Activated CD4-positive, alpha-beta T cell treated with anti-CD3 and anti-CD28 coated beads, Interleukin-2, amount 10 ng/mL, durations not matched to agents 7 days and 5 days (primary cell): Measurements from ENCODE around the gene EML4. TPM values are rescaled to one million over a fixed set of nuclear protein-coding genes. Genes with fewer than 3 reads are reported as not detected.
"Not testable (repeated sequence)": the region's sequence is repeated elsewhere in the genome, so short reads cannot be mapped to it uniquely, and the experiment has no call there.

Experiments used
- CTCF ChIA-PET: fragments of 350-600 bp; sonication (Branson Sonifier 250); formaldehyde crosslinking; loops from one replicate; lab custom pipeline; 2021; ENCODE audit warnings: antibody characterized with exemption; lab: Charles Lee
- POLR2A ChIA-PET: fragments of 350-600 bp; sonication (Branson Sonifier 250); formaldehyde crosslinking; loops from one replicate; lab custom pipeline; 2021; ENCODE audit warnings: antibody characterized with exemption; lab: Charles Lee
- DNase-seq: peaks from one replicate; pipeline ENCODE4 v3.0.0-alpha.2; 2020
- H3K27ac Mint-ChIP-seq: one replicate; pipeline ENCODE4 v1.8.0; 2021; ENCODE audit warnings: mild to moderate bottlenecking, moderate library complexity, mixed read lengths
- H3K27me3 Mint-ChIP-seq: one replicate; pipeline ENCODE4 v1.8.0; 2021; ENCODE audit warnings: mixed read lengths
- H3K36me3 Mint-ChIP-seq: one replicate; pipeline ENCODE4 v1.8.0; 2021; ENCODE audit warnings: low read depth, mixed read lengths
- H3K4me1 Mint-ChIP-seq: one replicate; pipeline ENCODE4 v1.8.0; 2021; ENCODE audit warnings: mixed read lengths
- H3K4me3 Mint-ChIP-seq: one replicate; pipeline ENCODE4 v1.8.0; 2021; ENCODE audit warnings: mild to moderate bottlenecking, moderate library complexity, mixed read lengths
- H3K9me3 Mint-ChIP-seq: one replicate; pipeline ENCODE4 v1.8.0; 2021; ENCODE audit warnings: mixed read lengths
- total RNA-seq, 2 experiments: library from RNA; stranded (reverse); gene quantifications; one replicate each; pipeline ENCODE4 v1.2.3, GENCODE V29; 2021

Gene EML4
- total RNA-seq, 2 experiments from 2014 or later, result 93.8 to 99.6 TPM

DNA sequence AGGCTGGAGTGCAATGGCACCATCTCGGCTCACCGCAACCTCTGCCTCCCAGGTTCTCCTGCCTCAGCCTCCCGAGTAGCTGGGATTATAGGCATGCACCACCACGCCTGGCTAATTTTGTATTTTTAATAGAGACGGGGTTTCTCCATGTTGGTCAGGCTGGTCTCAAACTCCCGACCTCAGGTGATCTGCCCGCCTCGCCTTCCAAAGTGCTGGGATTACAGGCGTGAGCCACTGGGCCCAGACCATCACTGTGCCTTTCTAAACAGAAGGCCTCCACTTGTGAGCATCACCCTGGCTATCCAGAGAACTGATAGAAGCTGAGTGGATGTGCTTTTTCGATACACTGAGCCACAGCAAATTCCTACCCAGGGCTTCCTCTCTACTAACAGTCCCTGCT lies 38.3 kb upstream of the EML4 start:
- H3K27me3 Mint-ChIP-seq, H3K9me3 Mint-ChIP-seq, POLR2A ChIA-PET, H3K4me3 Mint-ChIP-seq, DNase-seq, H3K36me3 Mint-ChIP-seq, CTCF ChIA-PET: not testable (repeated sequence)
- Mint-ChIP-seq H3K27ac (peak overlapping the region; percentile 31), H3K4me1 (peaks cover 92% of the 10 kb centered on the region)

DNA sequence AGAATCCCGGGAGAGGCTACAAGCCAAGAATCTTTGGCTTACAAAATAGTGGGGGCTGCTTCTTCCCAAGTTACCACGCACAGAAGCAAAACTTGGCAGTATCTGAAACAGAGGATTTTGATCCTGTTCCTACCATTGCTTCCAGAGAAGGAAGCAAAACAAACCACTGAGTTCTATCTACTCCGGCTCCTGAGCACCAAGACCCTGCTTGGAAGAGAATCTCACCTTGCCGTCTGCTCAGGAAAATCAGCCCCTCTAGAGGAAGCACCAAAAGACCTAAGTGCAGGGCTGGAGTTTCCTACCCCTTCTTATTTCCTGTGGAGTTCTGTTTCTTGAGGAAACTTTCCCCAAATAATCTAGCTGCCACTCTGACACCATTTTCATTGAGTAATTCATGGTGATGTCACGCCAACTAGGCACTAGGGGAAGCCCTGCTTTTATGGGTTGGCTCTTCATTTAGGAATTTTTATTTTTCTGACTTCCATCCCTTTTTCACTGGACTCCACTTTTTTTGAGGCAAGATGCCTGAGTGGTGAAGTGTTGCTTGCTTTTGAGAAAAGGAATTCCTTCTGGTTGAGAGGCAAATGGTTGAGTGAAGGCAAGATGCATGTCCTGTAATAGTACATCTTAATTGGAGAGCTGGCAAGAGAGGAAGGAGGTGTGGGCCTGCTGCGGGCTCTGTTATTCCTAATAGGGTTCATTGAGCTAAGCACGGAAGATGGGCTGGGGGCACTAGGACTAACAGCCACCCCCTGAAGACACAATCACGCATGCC lies 36.8 kb upstream of the EML4 start:
- POLR2A ChIA-PET, result interaction anchor here (0.6 to 1.7 kb wide), 5 partner anchors 8 to 36 kb away, joined by 3 to 8 read pairs (median 3); no protein-coding TSS in a partner anchor

DNA sequence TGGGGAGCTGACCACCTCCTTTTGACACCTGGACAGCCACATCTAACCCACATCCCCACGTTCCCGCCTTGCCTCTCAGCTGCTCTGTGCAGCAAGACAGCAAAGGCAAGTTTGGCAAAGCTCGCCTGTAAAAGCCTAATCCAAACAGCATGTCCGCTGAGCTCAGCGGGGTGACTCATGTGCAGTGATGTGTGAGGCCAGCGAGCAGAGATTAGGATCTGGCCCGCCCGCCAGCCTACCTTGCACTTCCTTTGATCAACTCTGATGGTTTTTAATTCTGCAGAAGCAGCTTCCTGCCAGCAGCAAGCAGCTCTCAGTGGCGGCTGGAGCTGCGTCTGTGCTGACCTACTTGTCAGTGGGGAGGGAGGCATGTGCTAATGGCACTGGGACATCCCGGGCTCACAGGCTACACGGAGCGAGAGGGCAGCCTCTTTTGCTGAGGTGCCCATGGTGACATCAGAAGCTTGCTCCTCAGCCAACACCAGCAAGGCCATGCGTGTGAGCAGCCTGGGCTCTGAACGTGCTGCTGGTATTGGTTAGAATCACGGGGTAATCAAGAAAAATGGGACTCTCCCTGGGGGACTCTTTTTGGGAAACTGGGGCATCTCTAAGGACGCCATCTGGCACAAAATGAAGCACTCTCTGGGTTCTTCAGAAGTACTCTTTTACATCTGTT lies 36.0 kb upstream of the EML4 start:
- no peaks in the 10 kb centered on the region for H3K9me3 Mint-ChIP-seq
- H3K27me3 Mint-ChIP-seq, result no peaks in the 10 kb centered on the region
- H3K4me1 Mint-ChIP-seq, result peaks cover 87% of the 10 kb centered on the region
- H3K36me3 Mint-ChIP-seq, result no peaks in the 10 kb centered on the region
- H3K27ac Mint-ChIP-seq, result peak overlapping the region; percentile 98
- H3K4me3 Mint-ChIP-seq, result peak overlapping the region; percentile 62
- CTCF ChIA-PET, result interaction anchor here (0.8 to 1.7 kb wide), 7 partner anchors 8 to 227 kb away, joined by 3 to 8 read pairs (median 6); partner anchors contain the start of gene COX7A2L
- POLR2A ChIA-PET, result interaction anchor here (0.6 to 1.7 kb wide), 6 partner anchors 8 to 36 kb away, joined by 3 to 8 read pairs (median 3); no protein-coding TSS in a partner anchor
- peak; percentile 93 for DNase-seq

More for the DNA sequence above, 36.8 kb upstream of the EML4 start:
- CTCF ChIA-PET, result interaction anchor here (0.8 to 1.7 kb wide), 8 partner anchors 9 to 228 kb away, joined by 3 to 8 read pairs (median 5); partner anchors contain the start of gene COX7A2L
- Mint-ChIP-seq H3K4me3 (peak overlapping the region; percentile 62), H3K27ac (peak overlapping the region; percentile 98), H3K4me1 (peaks cover 91% of the 10 kb centered on the region), H3K9me3 (no peaks in the 10 kb centered on the region), H3K36me3 (no peaks in the 10 kb centered on the region), H3K27me3 (no peaks in the 10 kb centered on the region)
- DNase-seq, result no peak

DNA sequence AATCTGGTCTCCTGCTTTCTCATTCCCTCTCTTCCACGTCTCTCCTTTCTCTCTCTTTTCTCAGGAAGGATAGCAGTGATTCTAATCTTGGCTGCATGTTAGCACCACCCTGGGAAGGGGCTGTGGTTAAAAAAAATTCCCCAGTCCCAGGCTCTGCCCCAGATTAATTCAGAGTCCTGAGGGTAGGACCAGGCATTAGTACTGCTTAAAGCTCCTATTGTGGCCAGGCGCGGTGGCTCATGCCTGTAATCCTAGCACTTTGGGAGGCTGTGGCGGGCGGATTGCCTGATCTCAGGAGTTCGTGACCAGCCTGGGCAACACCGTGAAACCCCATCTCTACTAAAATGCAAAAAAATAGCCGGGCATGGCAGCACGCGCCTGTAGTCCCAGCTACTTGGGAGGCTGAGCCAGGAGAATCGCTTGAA lies 35.4 kb upstream of the EML4 start:
- peak overlapping the region; percentile 62 for H3K4me3 Mint-ChIP-seq
- no peaks in the 10 kb centered on the region for H3K9me3 Mint-ChIP-seq
- H3K4me1 Mint-ChIP-seq, result peaks cover 84% of the 10 kb centered on the region
- POLR2A ChIA-PET, result interaction anchor here (1.1 to 1.7 kb wide), 3 partner anchors 13 to 37 kb away, joined by 3 to 8 read pairs (median 3); no protein-coding TSS in a partner anchor
- peak overlapping the region; percentile 98 for H3K27ac Mint-ChIP-seq
- no peaks in the 10 kb centered on the region for H3K27me3 Mint-ChIP-seq
- CTCF ChIA-PET, result interaction anchor here (1.4 to 3.5 kb wide), 5 partner anchors 8 to 33 kb away, joined by 4 to 19 read pairs (median 6); no protein-coding TSS in a partner anchor
- H3K36me3 Mint-ChIP-seq, result peaks cover 5% of the 10 kb centered on the region
- no peak for DNase-seq

DNA sequence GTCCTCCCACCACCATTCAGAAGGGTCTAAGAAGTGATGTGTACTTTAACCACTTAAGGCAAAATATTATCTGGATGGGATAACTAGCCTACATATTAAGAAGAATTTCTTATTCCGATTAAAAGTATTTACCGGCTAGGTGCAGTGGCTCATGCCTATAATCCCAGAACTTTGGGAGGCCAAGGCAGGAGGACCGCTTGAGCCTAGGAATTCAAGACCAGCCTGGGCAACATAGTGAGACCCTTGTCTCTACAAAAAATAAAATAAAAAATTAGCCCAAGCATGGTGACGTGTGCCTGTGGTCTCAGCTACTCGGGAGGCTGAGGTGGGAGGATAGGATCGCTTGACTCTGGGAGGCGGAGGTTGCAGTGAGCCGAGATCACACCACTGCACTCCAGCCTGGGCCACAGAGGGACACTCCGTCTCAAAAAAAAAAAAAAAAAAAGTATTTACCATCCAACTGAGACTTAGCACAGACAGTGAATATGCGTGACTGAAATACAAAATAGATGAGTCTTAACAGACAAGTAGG lies 34.7 kb upstream of the EML4 start:
- H3K36me3 Mint-ChIP-seq, H3K9me3 Mint-ChIP-seq, H3K27me3 Mint-ChIP-seq, H3K4me3 Mint-ChIP-seq, DNase-seq: not testable (repeated sequence)
- POLR2A ChIA-PET, result interaction anchor here (1.7 kb wide), 1 partner anchor 38 kb away, joined by 3 read pairs; no protein-coding TSS in a partner anchor
- H3K4me1 Mint-ChIP-seq, result peaks cover 84% of the 10 kb centered on the region
- peak overlapping the region; percentile 63 for H3K27ac Mint-ChIP-seq
- CTCF ChIA-PET, result interaction anchor here (3.5 kb wide), 1 partner anchor 9 kb away, joined by 19 read pairs; no protein-coding TSS in a partner anchor

DNA sequence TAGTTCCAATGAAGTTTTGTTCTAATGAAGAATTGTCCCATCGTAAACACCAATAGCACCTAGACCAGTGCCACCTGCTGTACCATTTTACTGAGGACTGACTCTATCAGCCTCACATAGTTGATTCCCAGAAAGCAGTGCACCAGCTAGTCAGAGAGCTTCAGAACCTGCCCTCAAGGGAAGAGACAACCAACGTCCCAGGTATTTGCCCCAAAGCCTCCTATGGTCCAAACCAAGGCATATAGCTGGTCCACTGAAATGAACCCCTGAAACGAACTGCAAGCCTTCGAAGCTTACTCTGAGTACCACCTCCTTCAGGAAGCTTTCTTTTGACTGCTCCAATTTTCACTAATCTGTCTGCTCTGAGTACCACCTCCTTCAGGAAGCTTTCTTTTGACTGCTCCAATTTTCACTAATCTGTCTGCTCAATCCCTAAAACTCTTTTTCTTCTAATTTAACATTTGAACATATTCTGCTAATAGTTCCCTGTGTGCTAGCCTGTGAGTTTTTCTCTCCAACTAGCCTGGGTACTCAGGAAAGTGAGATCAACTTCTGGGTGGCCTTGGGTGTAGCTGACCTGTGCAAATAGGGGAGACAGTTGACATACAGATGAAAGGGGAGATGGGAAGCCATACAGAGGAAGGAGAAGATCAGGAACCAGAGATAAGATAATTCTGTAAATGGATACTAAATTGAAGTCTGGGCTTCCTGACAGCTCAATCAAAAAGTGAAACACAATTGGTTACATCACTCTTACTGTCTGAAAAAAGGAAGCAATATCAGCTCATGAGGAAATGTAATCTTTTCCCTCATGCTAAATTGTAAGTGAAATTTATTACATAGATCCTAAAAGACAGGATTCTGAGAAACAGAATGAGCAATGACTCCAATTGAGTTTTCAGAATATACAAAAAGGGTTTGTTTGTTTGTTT lies 33.5 kb upstream of the EML4 start:
- H3K36me3 Mint-ChIP-seq, result peaks cover 6% of the 10 kb centered on the region
- ChIA-PET CTCF (interaction anchor here (0.6 to 3.5 kb wide), 8 partner anchors 10 to 101 kb away, joined by 3 to 19 read pairs (median 4); no protein-coding TSS in a partner anchor), POLR2A (interaction anchor here (0.5 to 1.1 kb wide), 3 partner anchors 30 to 437 kb away, joined by 4 to 5 read pairs (median 4); no protein-coding TSS in a partner anchor)
- H3K4me3 Mint-ChIP-seq, result peak overlapping the region; percentile 42
- peak overlapping the region; percentile 91 for H3K27ac Mint-ChIP-seq
- no peaks in the 10 kb centered on the region for H3K9me3 Mint-ChIP-seq
- no peaks in the 10 kb centered on the region for H3K27me3 Mint-ChIP-seq
- H3K4me1 Mint-ChIP-seq, result peaks cover 79% of the 10 kb centered on the region
- DNase-seq, result no peak

DNA sequence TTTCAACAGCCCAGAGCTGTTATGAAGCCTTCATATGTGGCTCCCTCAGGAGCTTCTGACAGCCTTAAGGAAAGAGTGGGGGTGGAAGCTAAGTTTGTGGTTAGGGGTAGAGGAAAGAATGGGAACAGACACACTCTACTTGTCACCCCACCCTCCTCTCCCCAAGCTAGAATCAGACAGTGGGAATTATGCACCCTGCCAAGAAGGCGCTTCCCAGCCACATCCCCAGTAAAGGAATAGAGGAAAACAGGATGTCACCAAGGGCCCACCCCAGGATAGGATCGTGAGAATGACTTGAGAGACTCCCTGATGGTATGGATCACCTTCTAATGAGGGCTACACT lies 32.4 kb upstream of the EML4 start:
- Mint-ChIP-seq H3K27me3 (no peaks in the 10 kb centered on the region), H3K4me3 (no peak overlapping the region), H3K27ac (peak overlapping the region; percentile 91), H3K9me3 (no peaks in the 10 kb centered on the region), H3K4me1 (peaks cover 80% of the 10 kb centered on the region), H3K36me3 (peaks cover 6% of the 10 kb centered on the region)
- ChIA-PET POLR2A (interaction anchor here (0.8 kb wide), 1 partner anchor 37 kb away, joined by 3 read pairs; no protein-coding TSS in a partner anchor), CTCF (interaction anchor here (1.6 to 3.5 kb wide), 4 partner anchors 10 to 43 kb away, joined by 4 to 19 read pairs (median 8); no protein-coding TSS in a partner anchor)
- DNase-seq, result no peak

DNA sequence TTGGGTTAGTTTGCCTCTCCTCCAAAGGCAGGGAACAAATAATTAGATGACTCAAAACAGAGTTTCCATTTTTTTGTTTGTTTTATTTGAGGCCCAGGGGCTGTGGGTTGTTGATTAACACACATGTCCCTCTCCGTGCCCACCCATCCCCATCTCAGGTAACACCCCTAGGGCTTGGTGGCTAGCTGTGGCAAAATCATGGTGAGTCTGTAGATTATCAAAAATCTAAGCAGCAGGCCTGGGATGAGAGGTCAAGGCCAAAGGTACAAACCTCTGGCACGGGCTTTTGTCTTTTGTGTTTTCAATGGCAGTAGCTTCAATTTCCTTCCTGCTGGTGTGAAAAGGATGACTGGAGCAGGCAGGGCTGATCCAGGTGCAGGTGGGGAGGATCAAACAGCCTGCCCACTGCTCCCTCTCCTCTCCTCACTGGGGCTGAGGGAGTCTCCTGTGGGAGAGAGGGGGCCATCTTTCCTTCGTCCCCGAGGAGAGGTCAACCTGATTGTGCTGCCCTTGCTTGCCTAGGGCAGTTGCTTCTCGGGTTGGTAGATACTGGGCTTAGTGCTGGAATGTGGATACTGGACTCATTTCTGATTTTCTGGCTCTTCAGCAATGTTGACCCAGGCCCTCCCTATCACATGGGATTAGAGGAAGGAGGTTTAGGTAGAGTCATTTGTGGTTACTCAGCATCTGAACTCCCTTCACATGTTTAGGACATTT lies 31.9 kb upstream of the EML4 start:
- peak overlapping the region; percentile 50 for H3K27ac Mint-ChIP-seq
- POLR2A ChIA-PET, result interaction anchor here (0.8 kb wide), 1 partner anchor 36 kb away, joined by 3 read pairs; no protein-coding TSS in a partner anchor
- no peak for DNase-seq
- no peaks in the 10 kb centered on the region for H3K9me3 Mint-ChIP-seq
- peaks cover 80% of the 10 kb centered on the region for H3K4me1 Mint-ChIP-seq
- CTCF ChIA-PET, result interaction anchor here (0.8 to 3.5 kb wide), 5 partner anchors 9 to 42 kb away, joined by 3 to 19 read pairs (median 5); no protein-coding TSS in a partner anchor
- H3K27me3 Mint-ChIP-seq, result no peaks in the 10 kb centered on the region
- H3K4me3 Mint-ChIP-seq, result no peak overlapping the region
- peaks cover 6% of the 10 kb centered on the region for H3K36me3 Mint-ChIP-seq

DNA sequence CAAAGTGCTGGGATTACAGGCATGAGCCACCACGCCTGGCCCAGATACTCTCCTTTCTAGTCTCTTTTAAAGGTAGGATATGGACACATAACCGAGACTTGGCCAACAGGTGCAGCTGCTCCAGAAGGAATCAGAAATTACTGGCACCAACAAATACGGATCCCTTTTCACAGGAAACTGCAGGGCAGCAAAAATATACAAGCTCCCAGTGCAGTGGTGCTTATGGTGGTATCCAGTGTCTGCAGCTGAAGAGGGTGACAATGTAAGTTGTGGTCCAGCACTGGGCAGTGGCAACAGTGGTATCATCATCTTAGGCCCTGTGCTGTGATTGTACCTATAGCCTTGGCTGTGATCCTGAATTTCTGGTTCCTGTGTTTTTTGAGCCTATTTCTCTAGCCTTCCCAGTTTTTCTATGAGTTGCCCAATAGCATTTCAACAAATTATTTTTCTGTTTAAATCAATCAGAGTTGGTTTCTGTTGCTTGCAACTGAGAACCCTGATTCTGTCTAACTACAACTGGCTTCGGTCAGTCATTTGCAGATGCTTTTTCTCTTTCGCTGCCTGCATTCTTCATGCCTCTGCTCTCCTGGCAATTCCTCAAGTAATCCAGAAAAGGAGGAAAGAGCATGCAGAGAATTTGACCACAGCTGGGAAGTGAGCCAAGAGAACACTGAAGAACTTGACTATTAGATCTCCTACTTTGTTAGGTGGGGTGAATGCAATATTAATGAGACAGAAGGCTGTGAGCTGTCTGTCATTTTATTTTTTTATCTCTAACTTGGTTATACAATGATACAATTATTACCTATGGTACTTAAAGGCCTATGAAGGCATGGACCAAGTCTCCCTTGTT lies 30.8 kb upstream of the EML4 start:
- H3K4me1 Mint-ChIP-seq, result peaks cover 75% of the 10 kb centered on the region
- CTCF ChIA-PET, result interaction anchor here (0.6 to 2.6 kb wide), 8 partner anchors 11 to 76 kb away, joined by 3 to 11 read pairs (median 3); no protein-coding TSS in a partner anchor
- no peak overlapping the region for H3K4me3 Mint-ChIP-seq
- peaks cover 6% of the 10 kb centered on the region for H3K36me3 Mint-ChIP-seq
- H3K27me3 Mint-ChIP-seq, result no peaks in the 10 kb centered on the region
- DNase-seq, result no peak
- POLR2A ChIA-PET, result no interaction called here
- H3K27ac Mint-ChIP-seq, result no peak overlapping the region
- H3K9me3 Mint-ChIP-seq, result no peaks in the 10 kb centered on the region

DNA sequence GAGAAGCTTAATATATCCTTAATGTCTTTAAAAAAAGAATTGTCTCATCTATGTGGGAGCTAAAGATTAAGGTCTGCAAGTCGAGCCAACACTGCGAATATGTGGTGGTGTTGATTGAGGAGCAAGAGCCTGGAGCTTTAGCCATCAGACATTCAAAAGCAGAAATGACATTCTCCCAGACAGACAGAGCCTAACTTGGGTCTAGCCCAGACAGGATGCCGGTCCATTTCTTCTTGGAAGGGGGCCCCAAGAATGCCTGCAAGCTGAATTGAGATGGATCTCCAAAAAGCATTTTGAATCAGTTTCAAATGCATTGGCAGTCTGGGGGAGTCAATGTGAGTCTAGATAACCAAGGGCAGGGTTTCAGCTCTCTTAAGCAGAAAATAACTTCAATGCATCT lies 30.1 kb upstream of the EML4 start:
- Mint-ChIP-seq H3K4me1 (peaks cover 69% of the 10 kb centered on the region), H3K27me3 (no peaks in the 10 kb centered on the region), H3K36me3 (peaks cover 6% of the 10 kb centered on the region), H3K9me3 (no peaks in the 10 kb centered on the region), H3K4me3 (no peak overlapping the region), H3K27ac (no peak overlapping the region)
- ChIA-PET CTCF (interaction anchor here (0.6 to 1.3 kb wide), 4 partner anchors 12 to 48 kb away, joined by 3 to 5 read pairs (median 3); no protein-coding TSS in a partner anchor), POLR2A (interaction anchor here (0.6 kb wide), 1 partner anchor 23 kb away, joined by 3 read pairs; no protein-coding TSS in a partner anchor)
- DNase-seq, result no peak
